Left ventricle myocardium superior (tissue), 1 donor: Measurements from ENCODE around the gene MB21D2. TPM values are rescaled to one million over a fixed set of nuclear protein-coding genes. Genes with fewer than 3 reads are reported as not detected.
"Not testable (repeated sequence)": the region's sequence is repeated elsewhere in the genome, so short reads cannot be mapped to it uniquely, and the experiment has no call there.

Source experiments
- ATAC-seq: fragments of 200-7000 bp; cut with Tn5 transposase; one replicate; pipeline ENCODE4 v1.9.1; 2020; ENCODE audit warnings: mild to moderate bottlenecking, moderate library complexity
- DNase-seq: peaks from one replicate; pipeline ENCODE4 v3.0.0-alpha.2; 2020
- intact Hi-C: fragments of 100-400 bp; cut with micrococcal nuclease; formaldehyde crosslinking; loops from one replicate; pipeline ENCODE4 v1.11.0; 2022
- long read RNA-seq: library from polyadenylated mRNA; unstranded; transcript quantifications from one replicate; pipeline ENCODE4 v2.0.0, GENCODE V29; 2021
- total RNA-seq: library from RNA; stranded (reverse); fragmentation: NEBNext Ultra II Directional; extraction: Animal tissue kit (Norgen Biotek cat#: 25700); gene quantifications from one replicate; pipeline ENCODE4 v1.2.1, GENCODE V29; 2021
- donor health status: DM: no; HTN: yes; CAD: no; lungs with severe emphysema.

MB21D2 gene, protein sequence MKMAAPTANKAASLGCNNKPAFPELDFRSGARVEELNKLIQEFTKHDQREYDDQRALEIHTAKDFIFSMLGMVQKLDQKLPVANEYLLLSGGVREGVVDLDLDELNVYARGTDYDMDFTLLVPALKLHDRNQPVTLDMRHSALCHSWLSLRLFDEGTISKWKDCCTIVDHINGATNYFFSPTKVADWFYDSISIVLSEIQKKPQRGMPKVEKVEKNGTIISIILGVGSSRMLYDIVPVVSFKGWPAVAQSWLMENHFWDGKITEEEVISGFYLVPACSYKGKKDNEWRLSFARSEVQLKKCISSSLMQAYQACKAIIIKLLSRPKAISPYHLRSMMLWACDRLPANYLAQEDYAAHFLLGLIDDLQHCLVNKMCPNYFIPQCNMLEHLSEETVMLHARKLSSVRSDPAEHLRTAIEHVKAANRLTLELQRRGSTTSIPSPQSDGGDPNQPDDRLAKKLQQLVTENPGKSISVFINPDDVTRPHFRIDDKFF
- 1.8 TPM for total RNA-seq
- long read RNA-seq, partial matches to known transcripts = 2 of 3 reads
- long read RNA-seq, other reads (novel, unspliced or antisense) = 0 of 3 reads

DNA sequence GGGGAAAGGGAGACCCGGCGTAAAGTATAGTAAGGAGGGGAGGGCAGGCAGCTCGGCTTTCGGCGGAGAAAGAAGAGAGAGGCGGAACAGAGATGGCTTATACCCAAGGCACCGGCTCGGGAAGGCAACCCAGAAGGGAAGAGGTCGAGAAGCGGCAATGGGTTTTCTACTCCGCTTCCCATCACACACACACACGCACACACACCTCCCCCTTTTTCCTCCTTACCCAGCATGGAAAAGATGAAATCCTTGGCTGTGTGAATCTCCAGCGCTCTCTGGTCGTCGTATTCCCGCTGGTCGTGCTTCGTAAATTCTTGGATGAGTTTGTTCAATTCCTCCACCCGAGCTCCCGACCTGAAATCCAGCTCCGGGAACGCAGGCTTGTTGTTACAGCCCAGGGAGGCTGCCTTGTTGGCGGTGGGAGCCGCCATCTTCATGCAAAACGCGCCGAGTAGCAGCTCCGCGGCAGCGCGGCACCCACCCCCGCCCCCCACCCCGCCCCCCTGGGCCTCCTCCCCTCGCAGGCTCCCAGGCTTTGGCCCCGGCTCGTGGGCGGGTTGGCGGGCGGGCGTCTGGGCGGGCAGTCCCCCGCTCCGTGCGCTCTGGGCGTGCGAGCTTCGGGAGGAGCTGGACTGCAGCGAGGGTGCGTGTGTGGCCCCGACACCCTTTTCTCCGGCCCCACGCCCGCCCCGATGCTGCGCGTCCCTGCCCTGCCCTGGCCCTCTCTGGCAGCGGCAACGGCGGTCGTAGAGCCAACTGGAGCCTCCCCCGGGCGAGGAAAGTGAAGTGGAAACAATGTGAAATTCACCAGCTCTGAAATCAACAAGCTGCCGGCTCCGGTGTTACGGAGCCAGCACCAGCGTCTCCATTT lies at the start of gene MB21D2:
Gene MB21D2 (minus strand): TSS at position 453 of the 871 bp plus-strand sequence. CDS start 16 bp downstream, at position 437.
- DNase-seq (peak; percentile 86), ATAC-seq (peak; percentile 92)
- intact Hi-C loops = loop anchor here (10.0 kb wide), 1 partner anchor 103 kb away; no protein-coding TSS in a partner anchor

DNA sequence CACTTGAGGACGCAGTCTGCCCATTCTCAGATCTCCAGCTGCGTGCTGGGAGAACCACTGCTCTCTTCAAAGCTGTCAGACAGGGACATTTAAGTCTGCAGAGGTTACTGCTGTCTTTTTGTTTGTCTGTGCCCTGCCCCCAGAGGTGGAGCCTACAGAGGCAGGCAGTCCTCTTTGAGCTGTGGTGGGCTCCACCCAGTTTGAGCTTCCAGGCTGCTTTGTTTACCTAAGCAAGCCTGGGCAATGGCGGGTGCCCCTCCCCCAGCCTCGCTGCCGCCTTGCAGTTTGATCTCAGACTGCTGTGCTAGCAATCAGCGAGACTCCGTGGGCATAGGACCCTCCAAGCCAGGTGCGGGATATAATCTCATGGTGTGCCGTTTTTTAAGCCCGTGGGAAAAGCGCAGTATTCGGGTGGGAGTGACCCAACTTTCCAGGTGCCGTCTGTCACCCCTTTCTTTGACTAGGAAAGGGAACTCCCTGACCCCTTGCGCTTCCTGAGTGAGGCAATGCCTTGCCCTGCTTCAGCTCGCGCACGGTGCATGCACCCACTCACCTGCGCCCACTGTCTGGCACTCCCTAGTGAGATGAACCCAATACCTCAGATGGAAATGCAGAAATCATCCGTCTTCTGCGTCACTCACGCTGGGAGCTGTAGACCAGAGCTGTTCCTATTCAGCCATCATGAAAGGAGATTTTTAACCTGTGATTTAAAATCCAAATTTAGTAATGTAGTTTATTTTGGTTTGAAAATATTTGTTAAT lies 47.5 kb upstream of the MB21D2 start:
- ATAC-seq, intact Hi-C loops, DNase-seq: not testable (repeated sequence)

DNA sequence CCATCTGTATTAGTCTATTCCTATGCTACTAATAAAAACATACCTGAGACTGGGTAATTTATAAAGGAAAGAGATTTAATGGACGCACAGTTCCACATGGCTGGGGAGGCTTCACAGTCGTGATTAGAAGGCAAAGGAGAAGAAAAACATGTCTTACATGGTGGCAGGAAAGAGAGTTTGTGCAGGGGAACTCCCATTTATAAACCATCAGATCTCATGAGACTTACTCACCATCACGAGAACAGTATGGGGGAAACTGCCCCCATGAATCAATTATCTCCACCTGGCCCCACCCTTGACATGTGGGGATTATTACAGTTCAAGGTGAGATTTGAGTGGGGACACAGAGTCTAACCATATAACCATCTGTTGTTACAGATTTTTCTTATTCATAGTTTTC lies 42.1 kb upstream of the MB21D2 start:
- ATAC-seq (no peak), DNase-seq (no peak)
- intact Hi-C loops = no loop called here

DNA sequence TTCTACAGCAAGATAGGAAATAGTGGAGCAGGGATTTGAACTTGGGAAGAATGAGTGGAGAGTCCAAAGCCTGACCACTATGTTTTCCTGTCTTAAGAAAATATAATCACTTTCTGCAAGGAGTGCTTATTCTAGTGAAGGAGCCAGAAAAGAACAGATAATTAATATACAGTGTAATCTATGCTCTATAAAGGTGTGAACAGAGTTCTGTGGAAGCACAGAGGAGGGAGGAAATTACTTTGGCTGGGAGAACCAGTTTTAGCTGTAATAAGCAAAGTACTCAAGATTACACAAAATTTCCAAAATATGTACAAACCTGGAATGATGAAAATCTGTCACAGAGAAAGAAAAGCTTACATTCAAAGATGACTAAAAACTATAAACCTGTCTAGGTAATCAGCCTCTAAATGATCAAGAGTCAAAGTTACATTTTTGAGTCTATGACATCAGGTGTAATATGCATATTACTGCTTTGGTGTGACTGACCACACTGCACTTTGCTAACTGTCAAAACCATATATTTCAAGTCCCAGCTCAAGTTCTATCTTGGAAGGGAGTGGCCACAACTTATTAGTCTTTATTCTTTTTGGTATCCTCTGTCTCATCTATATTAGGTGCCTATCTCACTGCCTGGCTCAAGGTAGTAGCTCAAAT lies 40.7 kb upstream of the MB21D2 start:
- intact Hi-C loops = no loop called here
- ATAC-seq = no peak

DNA sequence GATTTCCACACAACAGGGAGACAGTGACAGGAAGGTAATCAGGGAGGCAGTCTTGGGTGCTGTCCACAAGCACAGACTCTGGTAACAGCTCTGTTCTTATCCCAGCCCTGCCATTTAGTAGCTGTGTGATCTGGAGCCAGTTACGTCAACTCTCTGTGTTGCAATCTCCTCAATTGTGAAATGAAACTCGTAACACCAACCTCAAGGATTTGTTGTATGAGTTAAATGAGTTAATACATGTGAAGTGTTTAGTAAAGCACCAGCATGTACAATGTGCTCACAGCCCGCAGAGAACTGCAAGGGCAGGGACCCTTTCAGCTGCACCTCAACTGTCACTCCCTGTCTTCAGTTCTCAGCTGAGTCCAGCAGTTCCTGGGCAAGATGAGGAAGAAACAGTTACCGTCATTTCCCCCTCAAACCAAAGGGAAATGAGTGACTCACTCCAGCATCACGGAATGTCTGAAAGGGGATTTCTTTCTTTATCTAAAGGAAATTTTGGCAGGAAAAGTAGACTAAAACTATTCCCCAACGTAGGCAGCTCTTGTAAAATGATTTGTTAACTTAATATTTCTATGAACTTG lies 39.9 kb upstream of the MB21D2 start:
- intact Hi-C loops = no loop called here

More for the DNA sequence above, 40.7 kb upstream of the MB21D2 start:
- no peak for DNase-seq

DNA sequence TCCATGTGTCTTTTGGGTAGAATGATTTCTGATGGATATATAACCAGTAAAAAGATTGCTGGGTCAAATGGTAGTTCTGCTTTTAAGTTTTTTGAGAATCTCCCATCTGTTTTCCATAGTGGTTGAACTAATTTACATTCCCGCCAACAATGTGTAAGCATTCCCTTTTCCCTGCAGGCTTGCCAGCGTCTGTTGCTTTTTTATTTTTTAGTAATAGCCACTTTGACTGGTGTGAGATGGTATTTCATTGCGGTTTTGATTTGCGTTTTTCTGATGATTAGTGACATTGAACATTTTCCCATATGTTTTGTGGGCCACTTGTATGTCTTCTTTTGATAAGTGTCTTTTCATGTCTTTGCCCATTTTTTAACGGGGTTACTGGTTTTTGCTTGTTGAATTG lies 36.3 kb upstream of the MB21D2 start:
- DNase-seq (no peak), ATAC-seq (no peak)
- intact Hi-C loops = no loop called here

More for the DNA sequence above, 39.9 kb upstream of the MB21D2 start:
- DNase-seq (peak; percentile 38), ATAC-seq (peak; percentile 98)

DNA sequence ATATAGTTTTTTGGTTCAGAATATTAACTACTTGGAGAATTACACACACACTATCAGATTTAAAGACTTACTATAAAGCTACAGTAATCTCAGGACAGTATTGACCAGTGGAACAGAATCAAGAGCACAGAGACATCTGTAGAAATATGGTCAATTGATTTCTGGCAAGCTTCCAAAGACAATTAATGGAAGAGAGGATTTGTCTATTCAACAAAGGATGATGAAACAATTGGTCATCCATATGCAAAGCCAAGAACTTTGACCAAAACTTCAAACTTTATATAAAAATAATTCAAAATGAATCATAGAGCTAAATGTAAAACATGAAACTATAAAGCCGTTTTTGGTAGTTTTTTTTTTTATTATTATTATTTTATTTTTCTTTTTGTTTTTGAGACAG lies 29.8 kb upstream of the MB21D2 start:
- no peak for ATAC-seq
- intact Hi-C loops = no loop called here
- no peak for DNase-seq

DNA sequence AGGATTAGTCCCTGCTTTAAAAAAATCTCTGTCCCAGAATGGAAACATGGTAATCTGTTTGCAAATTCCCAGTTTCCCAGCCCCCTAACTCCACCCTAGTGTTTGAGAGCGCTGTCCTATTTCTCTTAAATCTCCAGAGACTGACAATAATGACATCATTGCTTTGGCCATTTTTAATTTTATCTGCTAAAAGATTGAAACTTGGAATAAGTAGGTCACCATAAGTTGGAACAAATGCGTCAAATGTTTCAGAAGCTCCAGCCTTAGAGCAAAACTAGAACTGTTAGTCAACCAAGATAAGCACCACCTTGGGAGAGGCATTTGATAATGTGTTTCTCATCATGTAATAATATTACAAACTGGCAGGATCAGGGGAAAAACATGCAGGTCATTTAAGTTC lies 25.7 kb upstream of the MB21D2 start:
- ATAC-seq = peak; percentile 93
- intact Hi-C loops = no loop called here
- DNase-seq = no peak

DNA sequence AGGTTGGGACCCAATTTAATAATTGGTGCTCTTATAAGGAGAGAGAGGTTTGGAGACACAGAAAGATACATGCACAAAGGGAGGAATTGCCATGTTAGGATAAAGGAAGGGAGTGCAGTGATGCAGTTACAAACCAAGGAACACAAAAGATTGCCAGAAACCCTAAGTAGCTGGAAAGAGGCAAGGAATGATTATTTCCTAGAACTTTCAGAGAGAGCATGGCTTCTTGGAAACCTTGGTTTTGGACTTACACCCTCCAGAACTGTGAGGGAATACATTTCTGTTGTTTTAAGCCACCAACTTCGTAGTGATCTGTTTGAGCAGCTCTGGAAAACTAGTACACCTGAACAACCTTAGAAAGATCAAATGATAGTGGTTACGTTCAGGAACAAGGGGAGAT lies 25.0 kb upstream of the MB21D2 start:
- DNase-seq (no peak), ATAC-seq (peak; percentile 24)
- intact Hi-C loops = no loop called here

DNA sequence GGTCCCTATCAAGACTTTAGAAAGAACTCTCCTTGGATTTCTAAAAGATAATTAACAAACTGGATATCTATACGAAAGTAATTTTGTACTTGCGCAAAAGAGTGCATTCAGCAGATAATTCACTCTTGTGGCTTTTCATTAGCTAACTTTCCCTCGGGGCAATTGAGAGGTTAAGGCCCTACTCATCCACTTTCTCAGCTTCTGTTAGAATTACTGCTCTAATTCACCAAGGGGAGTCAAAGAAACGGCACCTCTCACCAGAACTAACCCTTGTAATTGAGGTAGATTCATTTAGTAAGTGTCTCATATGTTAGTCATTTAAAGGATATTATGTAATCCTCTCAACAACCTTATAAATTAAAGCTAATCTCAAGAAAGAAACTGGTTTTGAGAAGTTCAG lies 22.5 kb upstream of the MB21D2 start:
- DNase-seq (no peak), ATAC-seq (no peak)
- intact Hi-C loops = no loop called here

DNA sequence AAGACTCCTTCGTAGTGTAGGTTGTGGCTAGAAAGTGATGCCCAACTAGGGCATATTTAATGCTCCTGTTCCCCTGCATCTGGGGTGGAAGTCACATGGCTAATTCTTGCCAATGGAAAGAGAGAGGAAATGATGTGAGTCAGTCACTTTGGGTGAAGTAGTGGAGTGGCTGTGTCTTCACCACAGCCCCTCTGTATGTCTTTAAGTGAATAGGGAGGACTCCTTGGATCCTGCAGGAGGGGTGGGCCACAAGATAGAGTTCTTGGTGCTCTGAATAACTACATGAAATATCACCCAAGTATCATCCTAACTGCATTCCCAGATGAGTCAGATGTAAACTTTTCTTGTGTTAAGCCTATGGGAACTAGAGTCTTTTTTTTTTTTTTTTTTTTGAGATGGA lies 17.8 kb upstream of the MB21D2 start:
- no peak for ATAC-seq
- no peak for DNase-seq
- intact Hi-C loops = no loop called here

DNA sequence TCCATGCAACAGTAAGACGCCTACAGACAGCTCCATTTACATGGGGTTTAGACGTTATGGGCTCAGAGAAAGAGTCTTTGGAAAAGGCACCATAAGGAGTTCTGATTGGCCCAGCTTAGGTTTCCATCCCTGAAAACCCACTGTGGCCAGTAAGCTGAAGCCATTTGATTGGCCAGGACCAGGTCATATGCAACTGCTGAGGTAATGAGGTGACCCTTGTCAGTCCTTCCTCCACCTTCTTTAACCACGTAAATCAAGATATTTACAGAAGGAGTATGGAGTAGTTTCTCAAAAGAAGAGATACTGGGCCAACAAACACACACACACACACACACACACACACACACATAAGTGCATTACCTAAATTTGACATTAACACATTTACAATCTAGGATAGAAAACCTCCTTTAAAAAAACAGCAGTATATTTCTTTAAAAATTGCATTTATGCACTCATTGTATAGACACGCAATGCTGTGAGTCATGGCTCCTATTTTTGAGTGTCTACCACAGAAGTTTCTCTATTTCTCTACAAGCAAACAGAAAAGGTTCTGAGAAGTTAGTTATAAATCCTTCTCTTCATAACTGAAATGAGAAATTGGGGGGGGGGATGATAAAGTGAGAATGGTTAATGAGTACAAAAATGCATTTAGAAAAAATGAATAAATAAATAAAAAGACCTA lies 16.3 kb upstream of the MB21D2 start:
- intact Hi-C loops = no loop called here
- DNase-seq (no peak), ATAC-seq (no peak)

DNA sequence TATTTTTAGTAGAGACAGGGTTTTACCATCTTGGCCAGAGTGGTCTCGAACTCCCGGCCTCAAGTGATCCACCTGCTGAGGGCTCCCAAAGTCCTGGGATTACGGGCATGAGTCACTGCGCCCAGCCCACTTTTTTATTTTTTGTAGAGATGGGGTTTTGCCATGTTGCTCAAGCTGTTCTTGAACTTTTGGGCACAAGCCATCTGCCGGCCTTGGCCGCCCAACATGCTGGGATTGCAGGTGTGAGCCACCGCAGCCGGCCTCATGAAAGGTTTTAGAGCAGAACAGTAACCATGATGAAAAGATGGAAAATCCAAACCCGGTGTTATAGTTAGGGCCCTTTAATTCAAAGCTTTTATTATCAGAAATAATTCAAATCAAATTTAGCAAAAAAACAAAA lies 15.6 kb upstream of the MB21D2 start:
- intact Hi-C loops = no loop called here
- ATAC-seq (no peak), DNase-seq (no peak)

DNA sequence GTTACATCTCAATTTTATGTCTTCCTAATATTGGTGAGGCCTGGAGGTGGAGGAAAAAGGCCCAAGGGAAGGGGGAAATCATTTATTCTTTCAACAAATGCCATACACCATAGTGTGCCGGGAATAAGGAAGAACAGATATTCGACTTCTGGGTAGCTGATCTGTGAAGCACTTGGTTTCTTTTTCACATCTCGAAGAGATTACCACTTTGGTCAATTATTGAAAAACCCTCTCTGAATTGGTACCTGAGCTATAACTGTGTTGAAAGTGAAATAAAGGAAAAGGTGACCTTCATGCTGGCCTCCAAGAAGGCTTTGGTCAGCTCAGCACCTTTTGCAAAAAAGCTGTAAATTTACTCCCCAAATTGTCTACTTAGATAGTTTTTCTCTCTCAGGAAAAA lies 14.2 kb upstream of the MB21D2 start:
- ATAC-seq (no peak), DNase-seq (no peak)
- intact Hi-C loops = no loop called here

DNA sequence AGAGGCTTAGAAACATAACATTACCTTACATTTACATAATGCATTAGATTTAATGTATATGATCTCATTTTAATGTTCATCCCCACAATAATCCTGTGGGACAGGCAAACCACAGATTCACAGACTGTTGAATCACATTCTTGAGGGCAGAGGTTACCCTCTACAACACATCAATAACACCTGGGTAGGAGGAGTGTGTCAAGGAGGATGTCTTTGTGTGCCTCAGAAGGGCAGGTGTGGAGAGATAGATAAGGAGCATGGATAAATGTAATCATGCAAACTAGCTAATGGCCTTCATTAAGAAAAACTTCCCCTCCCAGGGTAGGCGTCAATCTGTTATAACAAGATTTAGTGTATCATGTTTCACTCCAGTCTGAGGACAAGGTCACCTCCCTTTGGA lies 12.9 kb upstream of the MB21D2 start:
- no peak for ATAC-seq
- intact Hi-C loops = no loop called here

DNA sequence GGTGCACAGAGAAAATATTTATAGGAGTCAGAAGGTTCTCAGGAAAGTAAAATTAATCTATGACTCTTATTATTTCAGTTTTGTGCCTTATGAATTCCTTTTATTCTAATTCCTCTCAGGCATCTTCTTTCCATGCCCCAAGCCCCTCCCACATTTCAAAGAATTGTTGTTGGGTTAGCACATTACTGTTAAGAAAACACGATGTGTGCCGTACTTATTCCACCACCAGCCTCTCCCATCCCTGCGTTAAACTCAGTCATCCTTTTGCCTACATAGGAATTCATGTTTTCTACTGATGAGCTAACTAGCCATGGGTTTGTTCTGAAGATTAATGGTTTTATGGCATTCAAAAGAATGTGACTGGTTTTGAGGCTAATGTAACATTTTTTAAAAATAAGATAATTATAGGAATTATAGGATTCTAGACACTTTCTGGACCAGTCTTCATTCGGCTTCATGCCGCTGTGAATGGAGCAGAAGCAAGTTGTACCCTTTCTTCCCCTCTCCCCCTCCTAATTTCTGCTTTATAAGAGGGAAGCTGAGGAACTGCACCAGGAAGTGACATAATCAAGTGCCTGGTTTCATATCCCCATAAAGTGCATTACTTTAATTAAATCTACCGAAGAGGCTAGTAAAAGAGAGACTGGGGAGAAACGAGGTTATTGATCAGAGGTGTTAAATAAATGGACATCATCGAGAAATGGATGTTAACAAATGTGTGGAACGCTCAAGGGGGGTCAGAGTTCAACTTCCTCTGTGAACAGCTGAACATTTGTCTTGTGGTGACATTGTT lies 12.3 kb upstream of the MB21D2 start:
- ATAC-seq = peak; percentile 31
- intact Hi-C loops = no loop called here
- no peak for DNase-seq

More for the DNA sequence above, 12.9 kb upstream of the MB21D2 start:
- DNase-seq = no peak

DNA sequence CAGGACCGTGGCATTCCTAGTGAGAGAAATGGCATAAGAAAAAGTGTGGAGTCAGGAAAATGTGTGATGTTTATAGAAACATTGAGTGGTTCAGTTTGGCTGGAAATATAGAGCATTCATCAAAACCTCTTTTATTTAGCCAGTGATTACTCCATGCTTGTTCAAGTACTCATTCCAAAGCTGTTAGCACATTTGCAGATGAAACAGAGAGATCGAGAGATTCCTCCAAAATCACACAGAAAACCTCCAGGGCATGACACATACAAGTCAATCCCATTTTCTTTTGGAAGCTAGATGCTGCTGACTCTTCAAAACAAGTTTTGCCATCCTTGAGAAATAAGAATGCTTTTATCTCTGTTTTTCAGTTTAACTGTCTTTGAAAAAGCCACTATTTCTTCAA lies 11.5 kb upstream of the MB21D2 start:
- intact Hi-C loops = no loop called here
- DNase-seq (no peak), ATAC-seq (no peak)
